Endometrium (tissue), 2 donors: ENCODE measurements around the gene PI16.

ENCODE experiments used
- FAIRE-seq: peaks from 2 replicates; lab custom pipeline; 2012; peaks lifted over from hg19 to GRCh38; lab: Jason Lieb, UNC
- donor health status: control.
- donor health status: control.

The PI16 gene, protein sequence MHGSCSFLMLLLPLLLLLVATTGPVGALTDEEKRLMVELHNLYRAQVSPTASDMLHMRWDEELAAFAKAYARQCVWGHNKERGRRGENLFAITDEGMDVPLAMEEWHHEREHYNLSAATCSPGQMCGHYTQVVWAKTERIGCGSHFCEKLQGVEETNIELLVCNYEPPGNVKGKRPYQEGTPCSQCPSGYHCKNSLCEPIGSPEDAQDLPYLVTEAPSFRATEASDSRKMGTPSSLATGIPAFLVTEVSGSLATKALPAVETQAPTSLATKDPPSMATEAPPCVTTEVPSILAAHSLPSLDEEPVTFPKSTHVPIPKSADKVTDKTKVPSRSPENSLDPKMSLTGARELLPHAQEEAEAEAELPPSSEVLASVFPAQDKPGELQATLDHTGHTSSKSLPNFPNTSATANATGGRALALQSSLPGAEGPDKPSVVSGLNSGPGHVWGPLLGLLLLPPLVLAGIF

GRCh38 chr6:36954262-36954931 is at the start of gene PI16:
PI16 (plus strand) TSS chr6:36954738; CDS start chr6:36954761, 23 bp downstream.
- no peak for FAIRE-seq

DNA sequence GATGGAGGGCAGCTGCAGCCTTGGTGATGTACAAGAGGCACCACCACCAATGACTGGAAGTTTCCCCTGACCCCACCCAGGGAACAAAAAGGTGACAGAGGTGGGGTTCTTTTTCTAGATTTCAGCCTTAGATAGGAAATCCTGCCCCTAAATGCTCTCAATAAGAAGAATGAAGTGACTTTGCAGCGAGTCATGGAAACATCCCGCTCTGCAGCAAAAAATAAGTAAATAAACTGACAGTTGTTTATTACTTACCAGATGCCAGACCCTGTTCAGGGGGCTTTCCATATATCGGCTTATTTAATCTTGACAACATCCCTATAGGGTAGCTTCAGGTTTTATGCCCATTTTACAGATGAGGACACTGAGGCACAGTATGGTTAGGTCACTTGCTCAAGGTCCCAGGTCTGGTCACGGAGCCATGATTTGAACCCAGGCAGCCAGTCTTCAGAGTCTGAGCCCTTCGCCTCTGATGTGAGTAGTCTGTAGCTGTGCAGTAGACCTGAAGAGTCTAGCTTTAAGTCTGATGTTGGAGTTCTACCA is 49.6 kb upstream of the PI16 start:
- FAIRE-seq = no peak

DNA sequence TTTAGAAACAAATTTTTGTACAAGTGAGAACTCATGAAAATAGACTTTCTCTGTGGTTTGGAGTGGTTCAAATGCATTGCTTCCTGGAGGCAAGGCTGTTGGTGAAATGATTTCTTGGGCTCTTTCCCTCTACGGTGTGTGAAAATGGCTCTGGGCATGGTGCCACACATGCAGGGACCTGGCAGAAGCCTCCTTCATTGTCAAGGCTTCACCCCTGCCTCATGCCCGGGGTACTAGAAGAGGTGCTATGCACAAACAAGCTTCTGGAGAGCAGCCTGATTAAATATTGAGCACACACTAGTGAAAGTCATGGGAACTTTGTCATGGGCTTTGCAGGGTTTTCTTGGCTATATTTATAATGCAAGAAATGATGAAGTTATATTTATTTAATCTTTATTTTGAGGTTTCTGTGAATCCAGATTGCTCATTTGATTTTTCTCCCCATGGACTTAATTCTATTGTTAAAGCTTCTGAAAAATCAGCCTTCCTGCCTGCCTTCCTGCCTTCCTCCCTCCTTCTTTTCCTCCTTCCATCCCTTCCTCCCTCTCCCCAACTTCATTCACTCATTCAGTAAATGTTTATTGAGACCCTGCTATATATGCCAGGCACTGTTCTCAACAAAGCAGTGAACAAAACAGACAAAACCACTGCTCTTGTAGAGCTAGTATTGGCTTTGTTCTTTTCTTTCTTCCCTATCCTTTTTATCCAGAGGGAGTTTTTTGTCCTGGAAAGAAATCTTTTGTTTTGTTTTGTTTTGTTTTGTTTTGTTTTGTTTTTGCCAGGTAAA is 47.8 kb upstream of the PI16 start:
- FAIRE-seq = peak; percentile 21

- FAIRE-seq = no peak
These were observed 46.8 kb upstream of the PI16 start for GRCh38 chr6:36907781-36908180.

DNA sequence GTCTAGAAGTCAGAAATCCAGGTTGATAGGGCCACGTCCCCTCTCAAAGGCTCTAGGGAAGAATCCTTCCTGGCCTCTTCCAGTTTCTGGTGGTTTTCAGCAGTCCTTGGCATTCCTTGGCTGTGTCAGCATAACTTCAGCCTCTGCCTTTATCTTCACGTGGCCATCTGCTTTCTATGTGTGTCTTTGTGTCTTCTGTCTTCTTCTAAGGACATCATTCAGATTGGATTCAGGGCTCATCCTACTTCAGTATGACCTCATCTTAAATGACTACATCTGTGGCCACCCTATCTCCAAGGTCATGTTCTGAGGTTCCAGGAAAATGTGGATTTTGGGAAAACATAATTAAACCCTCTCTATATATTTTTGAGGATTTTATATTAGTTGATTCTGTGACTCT is 45.8 kb upstream of the PI16 start:
- FAIRE-seq = no peak

DNA sequence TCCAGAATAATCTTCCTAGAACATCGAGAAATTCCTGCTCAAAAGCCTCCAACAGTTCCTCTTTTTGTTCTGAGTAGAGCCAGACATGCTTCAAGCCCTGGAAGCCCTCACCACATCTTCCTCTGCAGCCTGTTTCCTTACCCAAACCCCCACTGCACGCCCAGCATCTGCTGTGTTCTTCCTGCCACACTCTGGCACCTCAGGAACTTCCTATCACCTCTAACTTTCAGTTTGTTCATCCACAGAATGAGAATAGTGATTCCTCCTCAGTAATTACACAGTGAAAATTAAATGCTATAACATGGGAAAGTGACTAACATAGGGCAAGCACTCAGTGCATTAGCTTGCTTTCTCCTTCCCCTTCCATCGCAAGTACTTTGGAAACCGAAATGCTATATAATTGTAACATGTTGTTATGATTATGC is 42.5 kb upstream of the PI16 start:
- FAIRE-seq = no peak

GRCh38 chr6:36912586-36912985 is 42.0 kb upstream of the PI16 start:
- FAIRE-seq = no peak

- no peak for FAIRE-seq
These were observed 41.5 kb upstream of the PI16 start for GRCh38 chr6:36913082-36913481.

DNA sequence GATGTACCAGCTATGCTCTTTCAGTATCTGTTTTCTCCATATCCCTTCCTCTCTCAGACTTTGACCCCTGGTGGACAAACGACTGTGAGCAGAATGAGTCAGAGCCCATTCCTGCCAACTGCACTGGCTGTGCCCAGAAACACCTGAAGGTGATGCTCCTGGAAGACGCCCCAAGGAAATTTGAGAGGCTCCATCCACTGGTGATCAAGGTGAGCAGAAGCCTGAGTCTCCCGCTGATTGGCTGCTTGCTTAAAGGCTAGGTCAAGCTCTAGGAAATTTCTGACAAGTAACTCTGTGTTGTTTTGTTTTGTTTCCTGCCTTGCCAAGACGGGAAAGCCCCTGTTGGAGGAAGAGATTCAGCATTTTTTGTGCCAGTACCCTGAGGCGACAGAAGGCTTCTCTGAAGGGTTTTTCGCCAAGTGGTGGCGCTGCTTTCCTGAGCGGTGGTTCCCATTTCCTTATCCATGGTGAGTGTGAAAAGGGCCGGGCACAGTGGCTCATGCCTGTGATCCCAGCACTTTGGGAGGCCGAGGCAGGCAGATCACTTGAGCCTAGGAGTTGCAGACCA is 40.2 kb upstream of the PI16 start:
- no peak for FAIRE-seq

- no peak for FAIRE-seq
These were observed 38.9 kb upstream of the PI16 start for GRCh38 chr6:36915599-36915998.

- no peak for FAIRE-seq
These were observed 38.4 kb upstream of the PI16 start for GRCh38 chr6:36916126-36916525.

- peak; percentile 29 for FAIRE-seq
These were observed 36.9 kb upstream of the PI16 start for GRCh38 chr6:36917541-36918193.

GRCh38 chr6:36920049-36920448 is 34.5 kb upstream of the PI16 start:
- FAIRE-seq = no peak

GRCh38 chr6:36920546-36920945 is 34.0 kb upstream of the PI16 start:
- FAIRE-seq = no peak

- FAIRE-seq = no peak
These were observed 30.4 kb upstream of the PI16 start for GRCh38 chr6:36924131-36924530.

DNA sequence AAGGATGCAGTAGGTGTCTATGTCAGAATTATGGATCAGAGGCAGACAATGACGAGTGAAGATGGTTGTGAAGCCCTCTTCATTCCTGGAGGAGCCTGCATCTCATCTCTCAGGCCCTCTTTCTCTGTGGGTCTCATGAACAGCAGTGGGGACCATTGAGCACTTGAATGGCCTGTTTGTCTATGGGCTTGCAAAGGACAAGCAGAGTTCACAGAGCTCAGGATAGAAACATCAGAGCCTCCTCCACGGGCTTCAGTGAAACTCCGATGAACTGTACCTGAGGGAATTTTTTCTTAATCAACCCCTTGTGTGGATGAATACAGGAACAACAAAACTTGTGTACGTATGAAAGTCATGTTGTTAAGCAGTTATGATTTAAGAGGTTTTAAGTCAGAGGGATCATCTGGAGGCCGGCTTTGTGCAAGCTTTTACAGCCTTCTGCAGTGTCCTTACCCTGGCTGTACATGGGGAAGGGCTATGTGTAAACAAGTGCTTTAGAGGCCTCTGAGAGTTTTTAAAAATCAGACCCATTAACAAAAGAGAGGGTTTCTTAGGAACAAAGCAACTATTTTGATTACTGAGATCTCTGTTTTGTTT is 29.7 kb upstream of the PI16 start:
- no peak for FAIRE-seq

GRCh38 chr6:36925809-36926208 is 28.7 kb upstream of the PI16 start:
- FAIRE-seq = no peak

GRCh38 chr6:36926708-36927513 is 27.6 kb upstream of the PI16 start:
- no peak for FAIRE-seq

DNA sequence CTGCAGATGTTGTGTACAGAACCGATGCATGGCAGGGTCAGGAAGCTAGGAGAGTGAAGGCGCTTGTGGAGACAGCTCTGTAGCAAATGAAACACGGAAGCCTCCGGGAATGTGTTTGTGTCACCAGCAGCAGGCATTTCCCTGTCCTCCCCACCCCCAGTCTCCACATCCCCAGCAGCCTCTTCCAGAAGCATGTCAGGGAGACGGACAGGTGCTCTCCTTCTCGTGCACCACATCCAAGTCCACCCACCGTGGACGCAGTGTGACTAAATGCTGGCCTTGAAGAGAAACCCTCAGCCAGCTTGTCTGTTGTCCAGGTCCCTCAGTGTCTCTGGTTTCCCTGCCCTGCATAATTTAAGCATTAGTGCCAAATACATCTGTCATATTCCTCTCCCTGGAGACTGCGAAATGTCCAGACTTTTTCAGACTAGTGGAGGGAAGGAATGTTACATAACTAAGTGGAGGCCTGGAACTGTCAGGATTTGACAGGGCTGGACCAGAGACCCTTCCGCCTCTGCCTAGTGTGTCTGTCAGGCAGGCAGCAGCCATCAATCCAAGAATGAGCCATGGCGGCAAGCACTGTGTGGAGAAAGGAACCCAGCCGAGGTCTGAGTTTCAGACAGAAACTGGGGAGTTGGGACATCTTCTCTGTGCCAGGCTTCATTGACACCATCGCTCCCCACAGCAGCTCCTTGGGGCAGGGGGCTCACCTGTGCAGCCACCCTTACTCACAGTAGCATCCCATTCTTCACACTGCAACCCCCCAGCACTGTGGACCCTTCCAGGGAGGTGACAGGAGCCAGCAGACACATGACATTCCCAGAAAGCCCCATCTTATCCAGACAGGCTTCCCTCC is 26.6 kb upstream of the PI16 start:
- FAIRE-seq = no peak
